ENCODE results near the gene NEU1.

- TF ChIP-seq CTCF (IDR thresholded peaks at IDR 0.05) (no peak), POLR2A (IDR thresholded peaks at IDR 0.05) (no peak)
Measured at GRCh38 chr6:31901953-31902643, 39.5 kb upstream of the NEU1 start, which contains the start of gene ZBTB12.

All from vagina (tissue), 2 donors.